ENCODE data around the gene ZDHHC4. TPM values are rescaled to one million over a fixed set of nuclear protein-coding genes. Genes with fewer than 3 reads are reported as not detected.

Gene ZDHHC4
- total RNA-seq (2021) = 96.1 and 123 TPM in 2 replicates
- Bru-seq, nascent RNA = percentile 80 among the genes with signal in this experiment
- percentile 77 among the genes with signal in this experiment for BruChase-seq, experiment 1, labeled RNA remaining after a 2-hour chase
- BruChase-seq, experiment 2, labeled RNA remaining after a 6-hour chase = percentile 84 among the genes with signal in this experiment
- long read RNA-seq, transcript ZDHHC4-203 (9 exons, 1,461 nt) = minor isoform, 8 of 130 reads
- long read RNA-seq, transcript ZDHHC4-205 (8 exons, 1,552 nt) = minor isoform, 21 of 130 reads
- long read RNA-seq, transcript ZDHHC4-206 (8 exons, 1,348 nt) = minor isoform, 9 of 130 reads
- long read RNA-seq, transcript ZDHHC4-201 (8 exons, 1,259 nt) = major isoform, 47 of 130 reads
- long read RNA-seq, partial matches to known transcripts = 6 of 130 reads
- long read RNA-seq, other reads (novel, unspliced or antisense) = 30 of 130 reads

DNA sequence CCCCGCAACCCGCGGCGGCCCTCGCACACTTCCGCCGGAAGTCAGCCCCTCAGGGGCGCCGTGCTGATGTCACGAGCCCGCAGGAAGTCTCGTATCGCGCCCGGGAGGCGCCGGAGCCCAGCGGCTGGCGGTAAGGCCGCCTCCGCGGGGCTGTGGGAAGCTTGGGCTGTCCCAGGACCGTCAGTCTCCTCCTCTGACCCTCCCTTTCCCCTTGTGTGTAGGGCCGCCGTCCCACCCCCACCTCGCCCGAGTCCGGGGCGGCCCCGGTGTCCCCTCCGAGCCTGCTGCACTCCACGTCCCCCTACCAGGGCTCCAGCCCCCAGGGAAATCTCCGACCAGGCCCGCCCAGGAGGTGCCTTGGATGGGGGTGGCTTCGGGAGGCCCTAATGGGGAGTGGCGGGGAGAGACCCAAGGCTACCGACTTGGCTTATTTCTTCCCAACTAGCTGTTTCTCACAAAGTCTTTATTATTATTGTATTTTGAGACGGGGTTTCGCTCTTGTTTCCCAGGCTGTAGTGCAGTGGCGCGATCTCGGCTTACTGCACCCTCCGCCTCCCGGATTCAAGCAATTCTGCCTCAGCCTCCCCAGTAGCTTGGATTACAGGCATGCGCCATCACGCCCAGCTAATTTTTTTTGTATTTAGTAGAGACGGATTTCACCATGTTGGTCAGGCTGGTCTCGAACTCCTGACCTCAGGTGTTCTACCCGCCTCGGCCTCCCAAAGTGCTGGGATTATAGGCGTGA lies at the start of gene ZDHHC4:
TSS of gene ZDHHC4 (plus strand) at position 86 of the 745 bp plus-strand sequence. CDS start 3,108 bp downstream, outside the sequence.
- TF ChIP-seq, protein P1, sequence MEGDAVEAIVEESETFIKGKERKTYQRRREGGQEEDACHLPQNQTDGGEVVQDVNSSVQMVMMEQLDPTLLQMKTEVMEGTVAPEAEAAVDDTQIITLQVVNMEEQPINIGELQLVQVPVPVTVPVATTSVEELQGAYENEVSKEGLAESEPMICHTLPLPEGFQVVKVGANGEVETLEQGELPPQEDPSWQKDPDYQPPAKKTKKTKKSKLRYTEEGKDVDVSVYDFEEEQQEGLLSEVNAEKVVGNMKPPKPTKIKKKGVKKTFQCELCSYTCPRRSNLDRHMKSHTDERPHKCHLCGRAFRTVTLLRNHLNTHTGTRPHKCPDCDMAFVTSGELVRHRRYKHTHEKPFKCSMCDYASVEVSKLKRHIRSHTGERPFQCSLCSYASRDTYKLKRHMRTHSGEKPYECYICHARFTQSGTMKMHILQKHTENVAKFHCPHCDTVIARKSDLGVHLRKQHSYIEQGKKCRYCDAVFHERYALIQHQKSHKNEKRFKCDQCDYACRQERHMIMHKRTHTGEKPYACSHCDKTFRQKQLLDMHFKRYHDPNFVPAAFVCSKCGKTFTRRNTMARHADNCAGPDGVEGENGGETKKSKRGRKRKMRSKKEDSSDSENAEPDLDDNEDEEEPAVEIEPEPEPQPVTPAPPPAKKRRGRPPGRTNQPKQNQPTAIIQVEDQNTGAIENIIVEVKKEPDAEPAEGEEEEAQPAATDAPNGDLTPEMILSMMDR (conservative IDR thresholded peaks at IDR 0.05) = 0 out of 2 replicates have a peak, but pooled peaks have one; percentile 19
- TF ChIP-seq EZH2 (IDR thresholded peaks at IDR 0.05; ENCODE audit: low read depth) = no peak
- Histone ChIP-seq H3K4me2 (peak within 1 kb of the TSS; percentile 72), H3K27ac (peak within 1 kb of the TSS; percentile 72), H3K79me2 (ENCODE audit: low read depth) (no peaks in the 10 kb centered on the region), H3F3A (ENCODE audit: insufficient read depth, low read depth) (peaks cover 27% of the 10 kb centered on the region; the same call in 1 of the 2 replicates), H2AFZ (peak within 1 kb of the TSS; percentile 91), H3K9me3 (ENCODE audit: insufficient read depth, low read depth) (no peaks in the 10 kb centered on the region), H3K9me2 (ENCODE audit: insufficient read depth) (no peaks in the 10 kb centered on the region), H3K4me1 (replicated peaks; ENCODE audit: insufficient read depth) (peaks cover 17% of the 10 kb centered on the region), H3K4me3 (peak within 1 kb of the TSS; percentile 82), H3K36me3 (ENCODE audit: low read depth) (peaks cover 7% of the 10 kb centered on the region; the same call in 1 of the 2 replicates), H4K20me1 (ENCODE audit: insufficient read depth) (no peaks in the 10 kb centered on the region), H3K27me3 (ENCODE audit: insufficient read depth, low read depth) (no peaks in the 10 kb centered on the region)
- intact Hi-C loops (cut with micrococcal nuclease; ENCODE audit: unreplicated experiment) = loop anchor here (10.0 kb wide), 1 partner anchor 63 kb away; no protein-coding TSS in a partner anchor
- ChIA-PET POLR2A (ENCODE audit: unreplicated experiment) (interaction anchor here (0.6 kb wide), 1 partner anchor 860 kb away, joined by 3 read pairs; no protein-coding TSS in a partner anchor), CTCF (interaction anchor here (0.5 to 0.6 kb wide), 3 partner anchors 12 to 805 kb away, joined by 3 to 4 read pairs (median 3); partner anchors contain the start of gene INTS15)
- DNase-seq = peak; percentile 81 to 92
- no TSS peak for BruUV-seq (replicated peaks)

DNA sequence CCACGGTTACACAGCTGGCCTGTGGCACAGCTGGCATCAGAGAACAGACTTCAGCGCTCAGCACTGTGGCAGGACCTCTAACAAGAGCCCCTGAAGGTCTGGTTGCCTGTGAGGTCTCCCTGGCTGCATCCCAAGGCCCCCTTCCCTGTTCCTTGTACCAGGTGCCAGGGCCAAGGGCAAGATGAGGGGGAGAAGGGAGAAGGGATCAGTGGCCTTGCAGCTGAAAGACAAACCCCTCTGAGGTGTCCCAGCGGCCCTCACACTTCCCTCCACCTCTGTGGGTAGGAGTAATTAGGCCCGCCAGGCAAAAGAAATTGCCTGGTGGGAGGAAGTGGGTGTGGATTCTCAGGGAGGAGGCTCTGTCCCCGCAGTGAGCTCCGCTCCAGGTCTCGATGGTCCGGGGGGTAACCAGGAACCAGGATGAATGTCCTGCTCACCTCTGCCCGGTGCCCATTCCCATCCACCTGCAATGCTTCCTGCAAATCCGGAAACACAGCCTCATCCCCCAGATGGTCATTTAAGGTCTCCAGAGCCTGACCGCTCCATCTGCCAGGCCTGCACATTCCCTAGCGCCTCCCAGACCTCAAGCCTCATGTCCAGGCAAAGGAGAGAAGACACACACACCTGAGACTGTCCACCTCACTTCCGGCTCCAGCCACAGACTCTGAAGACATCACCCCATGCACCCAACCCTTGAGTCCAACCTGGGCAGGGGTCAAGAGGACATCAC lies 48.7 kb upstream of the ZDHHC4 start:
- peak in 1 of 2 experiments; percentile 34 for DNase-seq
- ChIA-PET CTCF (interaction anchor here (0.6 kb wide), 1 partner anchor 1182 kb away, joined by 3 read pairs; no protein-coding TSS in a partner anchor), POLR2A (ENCODE audit: unreplicated experiment) (no interaction called here)
- TF ChIP-seq EZH2 (IDR thresholded peaks at IDR 0.05; ENCODE audit: low read depth) = no peak
- TF ChIP-seq, protein P1 (conservative IDR thresholded peaks at IDR 0.05) = no peak
- no peak overlapping the region for H3K4me2 ChIP-seq
- intact Hi-C loops (cut with micrococcal nuclease; ENCODE audit: unreplicated experiment) = no loop called here
- H3K4me1 ChIP-seq (replicated peaks; ENCODE audit: insufficient read depth) = no peaks in the 10 kb centered on the region
- no peaks in the 10 kb centered on the region for H4K20me1 ChIP-seq (ENCODE audit: insufficient read depth)
- H3K27ac ChIP-seq = no peak overlapping the region
- peaks cover 8% of the 10 kb centered on the region for H3K27me3 ChIP-seq (ENCODE audit: insufficient read depth, low read depth)
- H3K36me3 ChIP-seq (ENCODE audit: low read depth) = no peaks in the 10 kb centered on the region
- H2AFZ ChIP-seq = no peak overlapping the region
- H3F3A ChIP-seq (ENCODE audit: insufficient read depth, low read depth) = no peaks in the 10 kb centered on the region
- H3K4me3 ChIP-seq = no peak overlapping the region
- BruUV-seq (replicated peaks) = no TSS peak
- H3K79me2 ChIP-seq (ENCODE audit: low read depth) = no peaks in the 10 kb centered on the region
- no peaks in the 10 kb centered on the region for H3K9me3 ChIP-seq (ENCODE audit: insufficient read depth, low read depth)
- no peaks in the 10 kb centered on the region for H3K9me2 ChIP-seq (ENCODE audit: insufficient read depth)

DNA sequence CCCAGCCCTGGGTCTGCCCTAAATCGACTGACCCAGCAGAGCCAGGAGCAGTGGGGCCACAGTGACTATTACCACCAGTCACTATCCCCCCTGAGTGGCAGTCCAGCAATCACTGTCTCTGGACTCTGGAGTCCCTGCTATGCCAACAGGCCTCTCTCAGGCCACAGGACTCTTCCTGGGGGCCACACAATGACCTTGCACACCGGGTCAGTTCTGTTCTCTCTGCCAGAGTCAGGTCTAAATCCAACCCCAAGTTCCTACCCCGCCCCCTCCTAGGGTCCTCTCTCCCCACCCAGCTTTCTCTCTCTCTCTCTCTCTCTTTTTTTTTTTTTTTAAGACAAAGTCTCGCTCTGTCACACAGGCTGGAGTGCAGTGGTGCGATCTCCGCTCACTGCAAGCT lies 47.6 kb upstream of the ZDHHC4 start:
- BruUV-seq (replicated peaks) = no TSS peak
- H3K27me3 ChIP-seq (ENCODE audit: insufficient read depth, low read depth) = peaks cover 8% of the 10 kb centered on the region
- CTCF ChIA-PET = no interaction called here

More for the DNA sequence above, 47.6 kb upstream of the ZDHHC4 start:
- POLR2A ChIA-PET (ENCODE audit: unreplicated experiment) = no interaction called here
- no peak overlapping the region for H3K4me3 ChIP-seq
- H3K4me1 ChIP-seq (replicated peaks; ENCODE audit: insufficient read depth) = no peaks in the 10 kb centered on the region
- no peak overlapping the region for H3K27ac ChIP-seq
- no peak for DNase-seq
- H3K9me3 ChIP-seq (ENCODE audit: insufficient read depth, low read depth) = no peaks in the 10 kb centered on the region
- H2AFZ ChIP-seq = no peak overlapping the region
- no peaks in the 10 kb centered on the region for H3K79me2 ChIP-seq (ENCODE audit: low read depth)
- H3K36me3 ChIP-seq (ENCODE audit: low read depth) = no peaks in the 10 kb centered on the region
- H3K4me2 ChIP-seq = no peak overlapping the region
- H4K20me1 ChIP-seq (ENCODE audit: insufficient read depth) = no peaks in the 10 kb centered on the region
- H3F3A ChIP-seq (ENCODE audit: insufficient read depth, low read depth) = no peaks in the 10 kb centered on the region
- TF ChIP-seq, protein P1 (conservative IDR thresholded peaks at IDR 0.05) = no peak
- no peak for TF ChIP-seq EZH2 (IDR thresholded peaks at IDR 0.05; ENCODE audit: low read depth)
- no peaks in the 10 kb centered on the region for H3K9me2 ChIP-seq (ENCODE audit: insufficient read depth)
- intact Hi-C loops (cut with micrococcal nuclease; ENCODE audit: unreplicated experiment) = no loop called here
